SK-N-SH (cell line): Measurements from ENCODE around the gene ALOX15. TPM values are rescaled to one million over a fixed set of nuclear protein-coding genes. Genes with fewer than 3 reads are reported as not detected.

Source experiments
- CTCF ChIA-PET: fragments of 300-600, 350-600 bp; formaldehyde crosslinking; extraction: SDS; loops from one replicate; lab custom pipeline; 2021; lab: Yijun Ruan, JAX
- POLR2A ChIA-PET: fragments of 350-600 bp; sonication (Branson Sonifier 250); formaldehyde crosslinking; extraction: SDS; loops from one replicate; lab custom pipeline; 2020; ENCODE audit warnings: antibody characterized with exemption, inconsistent platforms; lab: Yijun Ruan, JAX
- DNase-seq: peaks from one replicate; pipeline ENCODE4 v3.0.0; 2012
- H2AFZ ChIP-seq: fragments of 200-600 bp; sonication (generic); 2 replicates; pipeline ENCODE4 v1.8.1; 2016; ENCODE audit warnings: antibody characterized with exemption, mild to moderate bottlenecking, low read depth
- H3F3A ChIP-seq: fragments of 200-600 bp; sonication (generic); replicated peaks from 2 replicates; pipeline ENCODE3; 2016; ENCODE audit warnings: antibody characterized with exemption, mild to moderate bottlenecking; ENCODE audit not compliant: insufficient read depth
- H3K27ac ChIP-seq, 2 experiments: fragments of 200-500 bp in 1 of 2; fragments of 200-600 bp in 1 of 2; sonication (Bioruptor generic) in 1 of 2; sonication (generic), shearing (Covaris generic) in 1 of 2; 2 replicates each; pipeline versions ENCODE4 v1.5.1 to v1.6.1; 2014 to 2016; ENCODE audit warnings: low read depth in 2 of 2, inconsistent platforms in 1 of 2, low read length in 1 of 2, mild to moderate bottlenecking in 1 of 2, mixed read lengths in 1 of 2
- H3K27me3 ChIP-seq: fragments of 200-600 bp; sonication (generic), shearing (Covaris generic); 2 replicates; pipeline ENCODE4 v1.6.1; 2016; ENCODE audit warnings: mixed run types; ENCODE audit not compliant: insufficient read depth
- H3K36me3 ChIP-seq, 2 experiments: fragments of 200-500 bp in 1 of 2; fragments of 200-600 bp in 1 of 2; sonication (Bioruptor generic) in 1 of 2; sonication (generic) in 1 of 2; replicated peaks in 1 of 2; 2 replicates each; pipeline versions ENCODE3 to v1.5.1; 2014 to 2016; ENCODE audit warnings: low read length in 1 of 2, mild to moderate bottlenecking in 1 of 2; ENCODE audit not compliant: insufficient read depth in 2 of 2, control insufficient read depth in 1 of 2
- H3K4me1 ChIP-seq, 2 experiments: fragments of 200-500 bp in 1 of 2; fragments of 200-600 bp in 1 of 2; sonication (Bioruptor generic) in 1 of 2; sonication (generic), shearing (Covaris generic) in 1 of 2; 2 replicates each; pipeline versions ENCODE4 v1.5.1 to v1.6.1; 2014 to 2016; ENCODE audit warnings: low read depth in 1 of 2, low read length in 1 of 2, mixed run types in 1 of 2; ENCODE audit not compliant: insufficient read depth in 2 of 2, control insufficient read depth in 1 of 2
- H3K4me2 ChIP-seq: fragments of 200-600 bp; sonication (generic), shearing (Covaris generic); 2 replicates; pipeline ENCODE4 v1.6.1; 2017; ENCODE audit warnings: mixed run types
- H3K4me3 ChIP-seq, 2 experiments: fragments of 200-500 bp in 1 of 2; fragments of 200-600 bp in 1 of 2; sonication (Bioruptor generic) in 1 of 2; sonication (generic), shearing (Covaris generic) in 1 of 2; 2 replicates each; pipeline versions ENCODE4 v1.5.1 to v1.8.1; 2014 to 2016; ENCODE audit warnings: low read depth in 2 of 2, inconsistent platforms in 1 of 2, low read length in 1 of 2, mild to moderate bottlenecking in 1 of 2, mixed read lengths in 1 of 2, moderate library complexity in 1 of 2
- H3K79me2 ChIP-seq: fragments of 200-600 bp; sonication (generic); 2 replicates; pipeline ENCODE4 v1.8.1; 2017; ENCODE audit warnings: mild to moderate bottlenecking; ENCODE audit not compliant: insufficient read depth
- H3K9ac ChIP-seq: fragments of 200-600 bp; sonication (generic); 2 replicates; pipeline ENCODE4 v1.6.1; 2017; ENCODE audit warnings: mixed run types
- H3K9me2 ChIP-seq: fragments of 200-600 bp; sonication (generic); 2 replicates; pipeline ENCODE4 v1.6.1; 2017; ENCODE audit warnings: mixed run types
- H3K9me3 ChIP-seq: fragments of 200-600 bp; sonication (generic); 2 replicates; pipeline ENCODE4 v1.6.1; 2017; ENCODE audit warnings: mixed run types, mild to moderate bottlenecking, moderate library complexity
- H4K20me1 ChIP-seq: fragments of 200-600 bp; sonication (generic); 2 replicates; pipeline ENCODE4 v1.6.1; 2017; ENCODE audit warnings: mild to moderate bottlenecking, mixed run types; ENCODE audit not compliant: insufficient read depth
- CHD2 ChIP-seq: fragments of 150-350 bp; IDR thresholded peaks from 2 replicates; pipeline ENCODE4 v1.6.1; 2018; ENCODE audit warnings: low read length; ENCODE audit not compliant: partially characterized antibody
- EP300 ChIP-seq, 2 experiments: IDR thresholded peaks; 2 replicates each; pipeline versions ENCODE4 v1.4.0 to v1.6.1; 2012; ENCODE audit warnings: borderline replicate concordance in 1 of 2, low read depth in 1 of 2, low read length in 1 of 2
- EZH2phosphoT487 ChIP-seq: fragments of 200-600 bp; sonication (generic); IDR thresholded peaks from 2 replicates; pipeline ENCODE4 v1.6.1; 2017; ENCODE audit warnings: low read depth, mixed run types, mild to moderate bottlenecking, antibody characterized with exemption, moderate library complexity, borderline replicate concordance
- FOXM1 ChIP-seq: IDR thresholded peaks from 2 replicates; pipeline ENCODE4 v1.4.0; 2012; ENCODE audit warnings: low read depth, mild to moderate bottlenecking
- GABPA ChIP-seq: IDR thresholded peaks from 2 replicates; pipeline ENCODE4 v1.4.0; 2012; ENCODE audit warnings: low read depth, mild to moderate bottlenecking
- GATA2 ChIP-seq: sonication (generic); formaldehyde crosslinking; IDR thresholded peaks from 2 replicates; pipeline ENCODE4 v1.5.0; 2020; ENCODE audit warnings: mild to moderate bottlenecking, missing genetic modification reagents
- MAX ChIP-seq: IDR thresholded peaks from 2 replicates; pipeline ENCODE4 v1.4.0; 2012; ENCODE audit warnings: low read depth
- MEF2A ChIP-seq: IDR thresholded peaks from 2 replicates; pipeline ENCODE4 v1.4.0; 2012; ENCODE audit warnings: low read depth, borderline replicate concordance
- MXI1 ChIP-seq: IDR thresholded peaks from 2 replicates; pipeline ENCODE4 v1.6.1; 2012; ENCODE audit warnings: mild to moderate bottlenecking, low read depth, low read length, improper control_type of control experiment
- NRF1 ChIP-seq: IDR thresholded peaks from 2 replicates; pipeline ENCODE4 v1.6.1; 2012; ENCODE audit warnings: low read depth, mild to moderate bottlenecking, low read length
- POLR2AphosphoS5 ChIP-seq: IDR thresholded peaks from 2 replicates; pipeline ENCODE4 v1.6.1; 2012; ENCODE audit warnings: low read depth, low read length
- RAD21 ChIP-seq: IDR thresholded peaks from 2 replicates; pipeline ENCODE4 v1.6.1; 2012; ENCODE audit warnings: mild to moderate bottlenecking, low read length
- RXRA ChIP-seq: IDR thresholded peaks from 2 replicates; pipeline ENCODE4 v1.4.0; 2012; ENCODE audit warnings: low read depth, mild to moderate bottlenecking, borderline replicate concordance
- SIN3A ChIP-seq: IDR thresholded peaks from 2 replicates; pipeline ENCODE4 v1.6.1; 2012; ENCODE audit warnings: low read depth, mild to moderate bottlenecking, low read length, moderate library complexity, borderline replicate concordance
- SMC3 ChIP-seq: IDR thresholded peaks from 2 replicates; pipeline ENCODE4 v1.6.1; 2012; ENCODE audit warnings: low read depth, low read length, improper control_type of control experiment
- TCF12 ChIP-seq: IDR thresholded peaks from 2 replicates; pipeline ENCODE4 v1.4.0; 2012
- TEAD4 ChIP-seq: IDR thresholded peaks from 2 replicates; pipeline ENCODE4 v1.4.0; 2012; ENCODE audit warnings: mild to moderate bottlenecking, borderline replicate concordance; ENCODE audit not compliant: insufficient read depth
- USF1 ChIP-seq: IDR thresholded peaks from 2 replicates; pipeline ENCODE4 v1.4.0; 2012; ENCODE audit warnings: low read depth, borderline replicate concordance
- USF2 ChIP-seq: fragments of 150-350 bp; IDR thresholded peaks from 2 replicates; pipeline ENCODE4 v1.6.1; 2017; ENCODE audit warnings: antibody characterized with exemption, low read length, low read depth, borderline replicate concordance
- ZBTB33 ChIP-seq: IDR thresholded peaks from 2 replicates; pipeline ENCODE4 v1.4.0; 2012; ENCODE audit warnings: low read depth, borderline replicate concordance
- WGBS: methylation state at CpG from one replicate; pipeline ENCODE4 v1.1.6; 2017; ENCODE audit warnings: low lambda C conversion rate; 5-methylcytosine and 5-hydroxymethylcytosine counted together
- polyA plus RNA-seq, 3 experiments: library from polyadenylated mRNA; depleted of rRNA; stranded (reverse); fragments of >200 nt; gene quantifications; 2 replicates each; pipeline ENCODE4 v1.2.3, GENCODE V29; 2012
- TF ChIP-seq, protein P1 (sequence below): fragments of 150-350 bp; IDR thresholded peaks from 2 replicates; pipeline ENCODE4 v1.6.1; 2016; ENCODE audit warnings: mild to moderate bottlenecking, low read depth, low read length

The ALOX15 gene
- polyA plus RNA-seq, 1 of the 3 experiments (the other 2 are of a cell fraction) = not detected

GRCh38 chr17:4645642-4646041 lies 4.2 kb upstream of the ALOX15 start:
- no peak overlapping the region for H3K9ac ChIP-seq
- no peaks in the 10 kb centered on the region for H3K4me1 ChIP-seq
- no peaks in the 10 kb centered on the region for H3K9me2 ChIP-seq
- no peaks in the 10 kb centered on the region for H3F3A ChIP-seq
- H3K27ac ChIP-seq = no peak overlapping the region
- no peak overlapping the region for H3K4me3 ChIP-seq
- no peak overlapping the region for H2AFZ ChIP-seq
- TF ChIP-seq MAX (no peak), NRF1 (no peak), POLR2AphosphoS5 (no peak), MEF2A (no peak), USF1 (peak; percentile 8; the same call in 1 of the 2 replicates), EZH2phosphoT487 (no peak), SMC3 (no peak)
- TF ChIP-seq, protein P1, sequence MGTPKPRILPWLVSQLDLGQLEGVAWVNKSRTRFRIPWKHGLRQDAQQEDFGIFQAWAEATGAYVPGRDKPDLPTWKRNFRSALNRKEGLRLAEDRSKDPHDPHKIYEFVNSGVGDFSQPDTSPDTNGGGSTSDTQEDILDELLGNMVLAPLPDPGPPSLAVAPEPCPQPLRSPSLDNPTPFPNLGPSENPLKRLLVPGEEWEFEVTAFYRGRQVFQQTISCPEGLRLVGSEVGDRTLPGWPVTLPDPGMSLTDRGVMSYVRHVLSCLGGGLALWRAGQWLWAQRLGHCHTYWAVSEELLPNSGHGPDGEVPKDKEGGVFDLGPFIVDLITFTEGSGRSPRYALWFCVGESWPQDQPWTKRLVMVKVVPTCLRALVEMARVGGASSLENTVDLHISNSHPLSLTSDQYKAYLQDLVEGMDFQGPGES = no peak
- H4K20me1 ChIP-seq = no peaks in the 10 kb centered on the region
- H3K4me2 ChIP-seq = no peak overlapping the region
- ChIA-PET POLR2A (no interaction called here), CTCF (interaction anchor here (1.5 to 3.2 kb wide), 4 partner anchors 16 to 79 kb away, joined by 3 to 16 read pairs (median 6); no protein-coding TSS in a partner anchor)
- WGBS = 26% methylated on average over 5 of the region's 5 CpGs
- no peaks in the 10 kb centered on the region for H3K36me3 ChIP-seq
- H3K27me3 ChIP-seq = peaks cover 52% of the 10 kb centered on the region
- no peaks in the 10 kb centered on the region for H3K9me3 ChIP-seq
- no peaks in the 10 kb centered on the region for H3K79me2 ChIP-seq
- no peak for DNase-seq

DNA sequence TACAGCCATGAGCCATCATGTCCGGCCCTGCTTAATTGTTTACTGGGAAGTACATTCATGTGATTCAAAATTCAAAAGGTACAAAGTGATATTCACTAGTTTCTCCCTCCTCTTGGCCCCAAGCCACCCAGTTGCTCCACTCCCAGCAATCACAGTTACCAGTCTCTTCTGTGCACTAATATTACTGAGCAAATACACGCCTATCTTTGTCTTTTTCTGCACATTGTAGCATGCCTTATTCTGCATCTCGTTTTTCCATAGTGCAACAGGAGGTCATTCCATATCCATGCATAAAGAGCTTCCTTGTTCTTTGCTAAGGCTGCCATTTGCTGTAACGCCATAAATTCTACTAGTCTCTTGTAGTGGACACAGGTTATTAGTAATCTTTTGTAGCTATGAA lies 2.2 kb upstream of the ALOX15 start:
- no peaks in the 10 kb centered on the region for H3K9me2 ChIP-seq
- POLR2A ChIA-PET = no interaction called here
- TF ChIP-seq USF2 (no peak), CHD2 (no peak), EZH2phosphoT487 (no peak), RAD21 (no peak), SIN3A (no peak), RXRA (no peak), TEAD4 (no peak), USF1 (no peak), GATA2 (CRISPR knock-in tag) (no peak), EP300 (IDR thresholded peaks at IDR 0.05; ENCODE audit: borderline replicate concordance in 1 of 2, low read depth in 1 of 2, low read length in 1 of 2) (no peak), GABPA (no peak), MEF2A (no peak), ZBTB33 (no peak), MAX (no peak), MXI1 (no peak), NRF1 (no peak), FOXM1 (no peak), TCF12 (no peak)

More for the DNA sequence above, 2.2 kb upstream of the ALOX15 start:
- Histone ChIP-seq H2AFZ (no peak overlapping the region), H3K36me3 (no peaks in the 10 kb centered on the region), H4K20me1 (no peaks in the 10 kb centered on the region), H3K79me2 (no peaks in the 10 kb centered on the region), H3F3A (no peaks in the 10 kb centered on the region), H3K27me3 (peaks cover 59% of the 10 kb centered on the region), H3K9me3 (no peaks in the 10 kb centered on the region), H3K4me1 (no peaks in the 10 kb centered on the region), H3K27ac (no peak overlapping the region), H3K4me2 (no peak overlapping the region), H3K4me3 (no peak overlapping the region; a peak in 1 of 4 replicates), H3K9ac (no peak overlapping the region)
- no peak for DNase-seq
- CTCF ChIA-PET = interaction anchor here (0.8 to 3.2 kb wide), 4 partner anchors 46 to 79 kb away, joined by 3 to 16 read pairs (median 4); partner anchors contain the start of gene SMTNL2
- WGBS = 15% methylated on average over 4 of the region's 4 CpGs
